Upper lobe of left lung (tissue), 6 donors: ENCODE measurements around the gene TK1. TPM values are rescaled to one million over a fixed set of nuclear protein-coding genes. Genes with fewer than 3 reads are reported as not detected.

Source experiments
- ATAC-seq, 2 donors: fragments of 200-7000 bp; cut with Tn5 transposase; one replicate each; pipeline ENCODE4 v1.9.1; 2022; ENCODE audit warnings: mild to moderate bottlenecking in 2 of 2, moderate library complexity in 2 of 2; ENCODE audit not compliant: low FRiP score in 2 of 2
- DNase-seq, 2 donors: peaks; one replicate each; pipeline ENCODE4 v3.0.0-alpha.2; 2019 to 2020
- H3K27ac ChIP-seq, 4 donors: fragments of 200-600 bp; sonication (generic); one replicate each; pipeline ENCODE4 v1.5.1; 2016 to 2019
- H3K27me3 ChIP-seq, 4 donors: fragments of 200-600 bp; sonication (generic); one replicate each; pipeline ENCODE4 v1.5.1; 2017 to 2019
- H3K36me3 ChIP-seq, 4 donors: fragments of 200-600 bp; sonication (generic); one replicate each; pipeline ENCODE4 v1.5.1; 2016 to 2019
- H3K4me1 ChIP-seq, 4 donors: fragments of 200-600 bp; sonication (generic); one replicate each; pipeline ENCODE4 v1.5.1; 2018 to 2019
- H3K4me3 ChIP-seq, 4 donors: fragments of 200-600 bp; sonication (generic); one replicate each; pipeline ENCODE4 v1.5.1; 2017 to 2019; ENCODE audit warnings: mild to moderate bottlenecking in 2 of 4, moderate library complexity in 1 of 4
- H3K9me3 ChIP-seq, 4 donors: fragments of 200-600 bp; sonication (generic); one replicate each; pipeline ENCODE4 v1.5.1; 2018 to 2019
- EP300 ChIP-seq, 4 donors: sonication (generic); formaldehyde crosslinking; IDR thresholded peaks; one replicate each; pipeline ENCODE4 v1.5.1; 2017; ENCODE audit warnings: antibody characterized with exemption in 4 of 4, control low read depth in 2 of 4
- POLR2A ChIP-seq, 4 donors: fragments of 450-650 bp; IDR thresholded peaks; one replicate each; pipeline ENCODE4 v1.5.1; 2016 to 2017; ENCODE audit warnings: antibody characterized with exemption in 4 of 4, mild to moderate bottlenecking in 2 of 4
- POLR2AphosphoS5 ChIP-seq, 2 donors: sonication (generic); formaldehyde crosslinking; IDR thresholded peaks; one replicate each; pipeline ENCODE4 v1.5.1; 2017; ENCODE audit warnings: antibody characterized with exemption in 2 of 2
- WGBS, 2 donors: methylation state at CpG; one replicate each; pipeline ENCODE4 v1.1.5; 2017 to 2018; 5-methylcytosine and 5-hydroxymethylcytosine counted together
- small RNA-seq, 4 donors: library from RNA; depleted of rRNA; stranded (forward); fragments of <200 nt; gene quantifications; one replicate each; pipeline ENCODE3, GENCODE V24; 2016
- total RNA-seq, 6 donors: library from RNA; depleted of rRNA in 4 of 6; stranded (reverse); fragments of >200 nt in 4 of 6; gene quantifications; one replicate each; pipeline versions ENCODE4 v1.1.0 to v1.2.1, GENCODE V29; 2016 to 2021
- TF ChIP-seq, protein P1 (sequence below), 6 experiments: fragments of 450-650 bp in 4 of 6; fragments of 200-600 bp in 2 of 6; sonication (generic) in 2 of 6; IDR thresholded peaks; one replicate each; pipeline ENCODE4 v1.5.1; 2016 to 2019; ENCODE audit warnings: antibody characterized with exemption in 6 of 6
- donor health status: DM: no; HTN: no; CAD: no; lungs with moderate emphysema.
- donor health status: DM: no; HTN: yes; CAD: no; lungs with severe emphysema.

TK1 gene
- total RNA-seq, 6 donors from 2014 or later, result 2.8 to 16.0 (median 9.0) TPM

GRCh38 chr17:78125138-78125913, 61.5 kb downstream of the TK1 start:
- Histone ChIP-seq H3K9me3 (no peaks in the 10 kb centered on the region), H3K27me3 (no peaks in the 10 kb centered on the region), H3K4me1 (peaks cover 42 to 75% (median 64%) of the 10 kb centered on the region in 4 donors), H3K4me3 (peak overlapping the region in 1 of 4 donors; percentile 5), H3K27ac (peak overlapping the region; percentile 88 to 96 (median 90)), H3K36me3 (peaks cover 17 to 59% (median 54%) of the 10 kb centered on the region in 4 donors)
- ATAC-seq (no peak), DNase-seq (peak in 1 of 2 donors; percentile 73)
- 74 to 87% methylated on average over 3 to 30 of the region's 39 CpGs for WGBS, 2 donors
- TF ChIP-seq, protein P1, sequence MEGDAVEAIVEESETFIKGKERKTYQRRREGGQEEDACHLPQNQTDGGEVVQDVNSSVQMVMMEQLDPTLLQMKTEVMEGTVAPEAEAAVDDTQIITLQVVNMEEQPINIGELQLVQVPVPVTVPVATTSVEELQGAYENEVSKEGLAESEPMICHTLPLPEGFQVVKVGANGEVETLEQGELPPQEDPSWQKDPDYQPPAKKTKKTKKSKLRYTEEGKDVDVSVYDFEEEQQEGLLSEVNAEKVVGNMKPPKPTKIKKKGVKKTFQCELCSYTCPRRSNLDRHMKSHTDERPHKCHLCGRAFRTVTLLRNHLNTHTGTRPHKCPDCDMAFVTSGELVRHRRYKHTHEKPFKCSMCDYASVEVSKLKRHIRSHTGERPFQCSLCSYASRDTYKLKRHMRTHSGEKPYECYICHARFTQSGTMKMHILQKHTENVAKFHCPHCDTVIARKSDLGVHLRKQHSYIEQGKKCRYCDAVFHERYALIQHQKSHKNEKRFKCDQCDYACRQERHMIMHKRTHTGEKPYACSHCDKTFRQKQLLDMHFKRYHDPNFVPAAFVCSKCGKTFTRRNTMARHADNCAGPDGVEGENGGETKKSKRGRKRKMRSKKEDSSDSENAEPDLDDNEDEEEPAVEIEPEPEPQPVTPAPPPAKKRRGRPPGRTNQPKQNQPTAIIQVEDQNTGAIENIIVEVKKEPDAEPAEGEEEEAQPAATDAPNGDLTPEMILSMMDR (IDR thresholded peaks at IDR 0.05), result no peak
- no peak for TF ChIP-seq POLR2AphosphoS5 (IDR thresholded peaks at IDR 0.05)
- no peak for TF ChIP-seq EP300 (IDR thresholded peaks at IDR 0.05)
- no peak for TF ChIP-seq POLR2A (IDR thresholded peaks at IDR 0.05)

DNA sequence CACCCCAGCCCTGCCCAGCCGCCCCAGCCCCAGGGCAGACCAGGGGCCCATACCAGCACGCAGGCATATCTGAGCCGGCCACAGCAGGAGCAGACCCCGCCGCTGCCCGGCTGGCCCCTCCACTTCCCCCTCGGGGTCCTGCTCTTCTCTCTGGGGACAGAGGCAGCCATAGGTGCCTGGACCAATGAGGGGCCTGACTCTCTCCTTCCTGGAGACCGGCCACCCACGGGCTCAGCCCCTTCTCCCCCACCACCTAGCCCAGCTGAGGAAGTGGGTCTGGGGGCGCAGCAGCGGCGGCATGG, 62.1 kb downstream of the TK1 start:
- H3K36me3 ChIP-seq, result peaks cover 17 to 61% (median 56%) of the 10 kb centered on the region in 4 donors
- H3K4me1 ChIP-seq, result peaks cover 37 to 70% (median 59%) of the 10 kb centered on the region in 4 donors
- TF ChIP-seq POLR2AphosphoS5 (IDR thresholded peaks at IDR 0.05) (no peak), POLR2A (IDR thresholded peaks at IDR 0.05) (no peak)
- TF ChIP-seq, protein P1 (IDR thresholded peaks at IDR 0.05), result no peak
- no peak overlapping the region for H3K4me3 ChIP-seq
- whole genome bisulfite sequencing, 2 donors, result 64% methylated on average over 11 of the region's 12 CpGs; no CpG with 5 or more reads in 1 of the 2 donors
- H3K9me3 ChIP-seq, result no peaks in the 10 kb centered on the region
- DNase-seq (no peak), ATAC-seq (no peak)
- H3K27me3 ChIP-seq, result no peaks in the 10 kb centered on the region
- peak overlapping the region in 3 of 4 donors; percentile 60 to 88 (median 88) for H3K27ac ChIP-seq

Small RNAs within 50 kb of the gene (small RNA-seq; reads per million reads assigned to genes)
- 0 reads per million in 4 donors for gene AC087645.1

Other genes starting within 250 kb of the TK1 start
- gene TNRC6C, start 228.3 kb downstream of the TK1 start, total RNA-seq, result 10 to 100 TPM in 4 of 6 donors, 1 to 10 TPM in 2; 8.7 to 38.8 (median 14.7) TPM
- 100 to 1,000 TPM in 5 of 6 donors, 10 to 100 TPM in 1; 51.4 to 216 (median 195) TPM for gene TMC6, start 58.3 kb downstream of the TK1 start, total RNA-seq
- gene TMC8, start 56.3 kb downstream of the TK1 start, total RNA-seq, result 10 to 100 TPM; 10.8 to 65.0 (median 33.8) TPM
- 1 to 10 TPM in 1 of 6 donors, under 1 TPM in 2, not detected in 3; 0.46 to 1.1 (median 0.54) TPM for gene C17orf99, start 40.7 kb downstream of the TK1 start, total RNA-seq
- 100 to 1,000 TPM; 110 to 265 (median 179) TPM for gene SYNGR2, start 18.5 kb downstream of the TK1 start, total RNA-seq
- 100 to 1,000 TPM in 1 of 6 donors, 10 to 100 TPM in 5; 30.5 to 265 (median 44.2) TPM for gene AFMID, start 310 bp upstream of the TK1 start, total RNA-seq
- 1 to 10 TPM in 5 of 6 donors, not detected in 1; 1.4 to 6.4 (median 3.5) TPM for gene BIRC5, start 27.2 kb upstream of the TK1 start, total RNA-seq
- not detected for gene TMEM235, start 44.6 kb upstream of the TK1 start, total RNA-seq
- 100 to 1,000 TPM in 3 of 6 donors, 10 to 100 TPM in 3; 67.1 to 173 (median 114) TPM for gene SOCS3, start 173.0 kb upstream of the TK1 start, total RNA-seq
- 100 to 1,000 TPM in 2 of 6 donors, 10 to 100 TPM in 4; 79.2 to 348 (median 92.3) TPM for gene PGS1, start 191.6 kb upstream of the TK1 start, total RNA-seq